GM19468 (cell line): ENCODE results near the gene MRPS18B.
"Not testable (repeated sequence)": the region's sequence is repeated elsewhere in the genome, so short reads cannot be mapped to it uniquely, and the experiment has no call there.

ENCODE experiments used
- ATAC-seq: cut with Tn5 transposase; IDR thresholded peaks from one replicate; pipeline ENCODE4 v1.9.1; 2021; ENCODE audit warnings: mild to moderate bottlenecking, moderate library complexity, moderate number of reproducible peaks; ENCODE audit not compliant: unreplicated experiment; ENCODE audit errors: extremely low read depth

Gene MRPS18B

GRCh38 chr6:30626484-30627366, 9.1 kb downstream of the MRPS18B start, which contains the start of gene ATAT1:
TSS of gene ATAT1 (plus strand) at chr6:30626874.
- ATAC-seq = no peak

- ATAC-seq = no peak
Observed at GRCh38 chr6:30635834-30636233, 18.2 kb downstream of the MRPS18B start.

DNA sequence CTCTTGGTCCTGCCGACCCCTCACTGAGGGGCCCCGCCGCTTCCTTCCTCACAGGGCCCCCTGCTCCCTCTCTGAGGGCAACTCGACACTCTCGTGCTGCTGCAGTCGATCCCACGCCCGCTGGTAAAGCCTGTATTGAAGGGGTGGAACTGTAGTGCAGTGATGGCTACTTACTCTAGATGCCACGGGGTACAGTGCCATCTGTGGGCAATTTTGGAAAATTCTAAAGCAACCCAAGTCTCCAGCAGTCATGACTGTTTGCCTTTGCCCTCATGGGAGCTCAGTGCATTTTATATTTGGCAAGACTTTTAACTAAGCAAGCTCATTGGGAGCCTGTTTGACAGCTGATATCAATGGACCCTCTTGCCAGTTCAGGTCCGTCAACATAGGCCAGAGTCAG, 22.8 kb downstream of the MRPS18B start:
- ATAC-seq = no peak

- ATAC-seq = no peak
Observed at GRCh38 chr6:30641048-30641447, 23.4 kb downstream of the MRPS18B start.

DNA sequence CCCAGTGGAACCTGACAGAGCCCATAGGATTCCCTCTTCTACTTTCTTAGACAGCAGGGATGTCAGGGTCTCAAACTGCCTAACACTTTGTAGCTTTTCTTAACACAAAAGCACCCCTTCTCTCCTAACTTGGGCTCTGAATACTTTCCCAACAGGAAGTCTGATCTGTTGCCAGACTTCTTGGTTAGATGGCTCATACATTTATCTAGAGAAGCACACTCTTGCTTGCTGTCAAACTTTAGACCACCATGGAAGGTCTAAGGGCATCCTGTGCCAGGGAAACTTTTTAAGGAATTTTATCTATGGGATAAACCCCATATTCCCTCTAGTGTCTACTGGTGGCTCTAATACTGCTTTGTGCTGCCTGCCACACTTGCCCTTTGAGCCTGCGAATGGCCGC, 26.0 kb downstream of the MRPS18B start:
- ATAC-seq = no peak

- ATAC-seq = no peak
Observed at GRCh38 chr6:30644769-30645168, 27.1 kb downstream of the MRPS18B start.

GRCh38 chr6:30645989-30646388, 28.3 kb downstream of the MRPS18B start:
- ATAC-seq = no peak

DNA sequence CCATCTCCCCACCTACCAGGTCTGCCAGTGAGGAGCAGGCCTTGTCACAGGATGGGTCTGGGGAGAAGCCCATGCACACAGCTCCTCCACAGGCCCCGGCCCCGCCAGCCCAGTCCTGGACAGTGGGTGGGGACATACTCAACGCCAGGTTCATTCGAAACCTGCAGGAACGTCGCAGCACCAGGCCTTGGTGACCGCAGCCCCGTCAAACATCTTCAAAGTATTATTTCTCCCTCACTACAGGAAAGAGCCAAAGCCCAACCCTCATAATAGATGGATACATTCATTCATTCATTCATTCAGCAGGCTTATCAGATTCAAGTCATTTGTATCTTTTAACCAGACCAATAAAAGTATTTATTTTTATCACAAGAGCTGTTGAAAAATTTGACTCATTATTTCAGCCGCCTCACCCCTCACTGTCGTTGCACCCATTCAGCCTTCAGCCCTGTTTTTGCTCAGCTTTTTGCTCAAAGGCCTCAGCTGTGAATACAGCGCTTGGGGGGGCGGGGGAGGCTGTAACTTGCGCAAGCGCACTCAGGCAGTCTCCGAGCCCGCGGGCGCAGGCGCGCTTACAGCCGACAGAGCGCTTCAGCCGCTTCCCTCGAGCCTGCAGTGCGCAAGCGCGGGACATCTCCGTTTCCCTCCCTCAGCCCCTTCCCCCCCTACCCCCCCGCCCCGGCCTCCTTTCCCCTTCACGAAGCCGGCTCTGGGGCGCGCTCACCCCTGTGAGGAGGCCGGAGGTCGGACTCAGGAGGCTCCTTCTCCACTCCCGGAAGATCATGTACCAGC, 29.0 kb downstream of the MRPS18B start, which contains the start of gene C6orf136:
Gene C6orf136 (plus strand): TSS at position 684 of the 792 bp plus-strand sequence. CDS start 99 bp downstream, at position 783.
- ATAC-seq = peak; percentile 42

GRCh38 chr6:30647242-30648116, 29.8 kb downstream of the MRPS18B start:
- ATAC-seq = peak; percentile 25

- ATAC-seq = no peak
Observed at GRCh38 chr6:30651143-30651542, 33.5 kb downstream of the MRPS18B start.

GRCh38 chr6:30654798-30655742, 37.4 kb downstream of the MRPS18B start:
- no peak for ATAC-seq

GRCh38 chr6:30655743-30656094, 38.1 kb downstream of the MRPS18B start:
- ATAC-seq = no peak

- ATAC-seq = no peak
Observed at GRCh38 chr6:30656513-30656912, 38.9 kb downstream of the MRPS18B start.

DNA sequence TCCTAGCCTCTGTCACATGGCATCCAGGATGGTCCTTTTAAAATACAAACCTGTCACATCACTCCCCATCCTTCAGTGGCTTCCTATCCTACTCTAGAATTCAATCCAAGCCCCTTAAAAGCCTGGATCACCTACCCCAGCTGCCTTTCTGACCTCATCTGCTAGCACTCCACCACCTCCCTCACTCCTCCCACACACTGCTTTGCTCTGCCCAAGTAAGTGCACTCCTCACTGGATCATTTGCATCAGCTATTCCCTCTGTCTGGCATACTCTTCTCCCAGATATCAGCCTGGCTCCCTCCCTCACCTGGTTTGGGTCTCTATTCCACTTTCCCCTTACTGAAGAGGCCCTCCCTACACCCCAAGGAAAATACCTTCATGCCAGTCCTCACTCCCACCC, 39.8 kb downstream of the MRPS18B start:
- no peak for ATAC-seq

DNA sequence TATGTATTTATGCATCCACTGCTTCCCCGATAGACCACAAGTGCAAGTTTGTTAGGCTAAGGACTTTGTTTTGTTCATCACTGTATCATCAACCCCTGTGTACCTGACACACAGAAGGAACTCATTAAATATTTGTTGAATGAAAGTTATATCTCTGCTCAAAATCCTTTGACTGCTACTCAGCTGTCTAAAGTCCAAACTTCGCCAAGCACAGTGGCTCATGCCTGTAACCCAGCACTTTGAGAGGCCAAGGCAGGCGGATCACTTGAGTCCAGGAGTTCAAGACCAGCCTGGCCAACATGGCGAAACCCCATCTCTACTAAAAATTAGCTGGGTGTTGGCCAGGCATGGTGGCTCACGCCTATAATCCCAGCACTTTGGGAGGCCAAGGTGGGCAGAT, 40.3 kb downstream of the MRPS18B start:
- ATAC-seq = not testable (repeated sequence)

DNA sequence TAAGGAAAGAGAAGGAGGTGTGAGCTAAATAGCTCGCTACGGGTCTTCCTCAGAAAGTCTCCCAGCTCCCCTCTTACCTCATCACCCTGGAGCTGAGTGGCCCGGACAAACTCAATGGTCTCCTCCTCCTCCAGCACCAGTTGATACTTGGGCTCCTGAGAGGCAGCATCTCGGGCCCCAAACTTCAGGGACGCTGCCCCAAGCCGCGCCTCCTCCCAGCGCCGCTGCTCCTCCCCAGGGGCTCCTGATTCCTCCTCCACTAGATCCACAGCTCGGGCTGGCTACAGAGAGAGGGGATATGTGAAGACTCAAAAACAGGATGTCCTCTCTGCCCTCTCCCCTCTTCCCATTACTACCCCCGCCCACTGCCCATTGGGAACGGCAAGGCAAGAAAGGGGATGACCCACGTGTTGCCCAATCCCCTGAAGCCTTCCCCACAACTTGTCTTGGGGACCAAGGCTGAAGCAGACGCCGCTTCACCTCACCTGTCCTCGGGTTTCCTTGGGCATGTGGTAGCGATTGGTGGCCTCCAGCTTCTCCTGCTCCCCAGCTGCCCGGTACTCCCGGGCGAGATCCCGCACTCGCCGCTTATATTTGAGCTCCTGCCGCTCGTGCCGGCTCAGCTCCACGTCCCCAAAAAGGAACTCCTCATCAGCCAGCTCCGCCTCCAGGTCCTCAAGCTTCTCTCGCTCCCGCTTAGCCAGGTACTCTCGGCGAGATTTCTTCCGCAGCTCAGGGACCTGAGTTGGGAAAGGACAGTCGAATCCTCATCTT, 47.5 kb downstream of the MRPS18B start:
- no peak for ATAC-seq

GRCh38 chr6:30666300-30666699, 48.7 kb downstream of the MRPS18B start:
- ATAC-seq = not testable (repeated sequence)

- ATAC-seq = no peak
Observed at GRCh38 chr6:30670760-30671527, 53.3 kb downstream of the MRPS18B start.
